ENCODE measurements around the gene SDK2. TPM values are rescaled to one million over a fixed set of nuclear protein-coding genes. Genes with fewer than 3 reads are reported as not detected.

The SDK2 gene
- total and polyA plus RNA-seq, 4 donors = 0.15 to 5.3 (median 2.5) TPM

GRCh38 chr17:73560661-73561060 lies 83.6 kb downstream of the SDK2 start:
- WGBS, 2 donors = 42 to 55% methylated on average over 6 of the region's 6 CpGs
- ATAC-seq (ENCODE audit: low FRiP score) = no peak
- intact Hi-C loops (cut with DNase I) = loop anchor here in 1 of 2 donors (10.0 kb wide), 1 partner anchor 64 kb away; no protein-coding TSS in a partner anchor

GRCh38 chr17:73559532-73559931 lies 84.7 kb downstream of the SDK2 start:
- H3K9me3 ChIP-seq (ENCODE audit: control insufficient read depth, low read length) = no peaks in the 10 kb centered on the region
- H3K36me3 ChIP-seq (ENCODE audit: control insufficient read depth in 1 of 2, insufficient read depth in 2 of 2, low read length in 1 of 2) = no peaks in the 10 kb centered on the region
- no peaks in the 10 kb centered on the region for H3K4me1 ChIP-seq (ENCODE audit: control insufficient read depth in 1 of 2, insufficient read depth in 2 of 2, low read length in 2 of 2)
- no peak overlapping the region for H3K27ac ChIP-seq (ENCODE audit: low read depth in 1 of 2, low read length in 2 of 2)
- 89 to 91% methylated on average over 6 of the region's 6 CpGs for WGBS, 2 donors
- H3K27me3 ChIP-seq (ENCODE audit: control insufficient read depth in 1 of 2, insufficient read depth in 2 of 2, low read length in 1 of 2) = no peaks in the 10 kb centered on the region
- no peak overlapping the region for H3K4me3 ChIP-seq (ENCODE audit: low read length in 2 of 2)
- DNase-seq = no peak
- intact Hi-C loops (cut with DNase I) = no loop called here
- ATAC-seq (ENCODE audit: low FRiP score) = no peak

More at GRCh38 chr17:73560661-73561060, 83.6 kb downstream of the SDK2 start:
- Histone ChIP-seq H3K27me3 (ENCODE audit: control insufficient read depth in 1 of 2, insufficient read depth in 2 of 2, low read length in 1 of 2) (no peaks in the 10 kb centered on the region), H3K27ac (ENCODE audit: low read depth in 1 of 2, low read length in 2 of 2) (no peak overlapping the region), H3K4me1 (ENCODE audit: control insufficient read depth in 1 of 2, insufficient read depth in 2 of 2, low read length in 2 of 2) (no peaks in the 10 kb centered on the region), H3K4me3 (ENCODE audit: low read length in 2 of 2) (no peak overlapping the region), H3K36me3 (ENCODE audit: control insufficient read depth in 1 of 2, insufficient read depth in 2 of 2, low read length in 1 of 2) (no peaks in the 10 kb centered on the region), H3K9me3 (ENCODE audit: control insufficient read depth, low read length) (no peaks in the 10 kb centered on the region)
- no peak for DNase-seq

GRCh38 chr17:73555199-73555960 lies 88.9 kb downstream of the SDK2 start:
- H3K27ac ChIP-seq (ENCODE audit: low read depth in 1 of 2, low read length in 2 of 2) = no peak overlapping the region
- no peaks in the 10 kb centered on the region for H3K36me3 ChIP-seq (ENCODE audit: control insufficient read depth in 1 of 2, insufficient read depth in 2 of 2, low read length in 1 of 2)
- ATAC-seq (ENCODE audit: low FRiP score) (no peak), DNase-seq (no peak)
- no peak overlapping the region for H3K4me3 ChIP-seq (ENCODE audit: low read length in 2 of 2)
- no peaks in the 10 kb centered on the region for H3K4me1 ChIP-seq (ENCODE audit: control insufficient read depth in 1 of 2, insufficient read depth in 2 of 2, low read length in 2 of 2)
- no peaks in the 10 kb centered on the region for H3K27me3 ChIP-seq (ENCODE audit: control insufficient read depth in 1 of 2, insufficient read depth in 2 of 2, low read length in 1 of 2)
- no peaks in the 10 kb centered on the region for H3K9me3 ChIP-seq (ENCODE audit: control insufficient read depth, low read length)
- intact Hi-C loops (cut with DNase I) = no loop called here
- WGBS, 2 donors = 84 to 87% methylated on average over 13 of the region's 13 CpGs

GRCh38 chr17:73554498-73554897 lies 89.7 kb downstream of the SDK2 start:
- H3K36me3 ChIP-seq (ENCODE audit: control insufficient read depth in 1 of 2, insufficient read depth in 2 of 2, low read length in 1 of 2) = no peaks in the 10 kb centered on the region
- H3K9me3 ChIP-seq (ENCODE audit: control insufficient read depth, low read length) = no peaks in the 10 kb centered on the region
- no peak overlapping the region for H3K4me3 ChIP-seq (ENCODE audit: low read length in 2 of 2)
- no peaks in the 10 kb centered on the region for H3K27me3 ChIP-seq (ENCODE audit: control insufficient read depth in 1 of 2, insufficient read depth in 2 of 2, low read length in 1 of 2)
- DNase-seq (no peak), ATAC-seq (ENCODE audit: low FRiP score) (no peak)
- H3K27ac ChIP-seq (ENCODE audit: low read depth in 1 of 2, low read length in 2 of 2) = no peak overlapping the region
- no peaks in the 10 kb centered on the region for H3K4me1 ChIP-seq (ENCODE audit: control insufficient read depth in 1 of 2, insufficient read depth in 2 of 2, low read length in 2 of 2)
- intact Hi-C loops (cut with DNase I) = no loop called here

GRCh38 chr17:73553311-73553710 lies 90.9 kb downstream of the SDK2 start:
- Histone ChIP-seq H3K36me3 (ENCODE audit: control insufficient read depth in 1 of 2, insufficient read depth in 2 of 2, low read length in 1 of 2) (no peaks in the 10 kb centered on the region), H3K27me3 (ENCODE audit: control insufficient read depth in 1 of 2, insufficient read depth in 2 of 2, low read length in 1 of 2) (no peaks in the 10 kb centered on the region), H3K4me3 (ENCODE audit: low read length in 2 of 2) (no peak overlapping the region), H3K9me3 (ENCODE audit: control insufficient read depth, low read length) (no peaks in the 10 kb centered on the region), H3K27ac (ENCODE audit: low read depth in 1 of 2, low read length in 2 of 2) (no peak overlapping the region), H3K4me1 (ENCODE audit: control insufficient read depth in 1 of 2, insufficient read depth in 2 of 2, low read length in 2 of 2) (no peaks in the 10 kb centered on the region)
- 82 to 88% methylated on average over 2 of the region's 2 CpGs for WGBS, 2 donors
- DNase-seq (no peak), ATAC-seq (ENCODE audit: low FRiP score) (no peak)
- intact Hi-C loops (cut with DNase I) = no loop called here

- intact Hi-C loops (cut with DNase I) = no loop called here
- no peak for DNase-seq
- no peaks in the 10 kb centered on the region for H3K4me1 ChIP-seq (ENCODE audit: control insufficient read depth in 1 of 2, insufficient read depth in 2 of 2, low read length in 2 of 2)
- ATAC-seq (ENCODE audit: low FRiP score) = no peak
- H3K4me3 ChIP-seq (ENCODE audit: low read length in 2 of 2) = no peak overlapping the region
- no peak overlapping the region for H3K27ac ChIP-seq (ENCODE audit: low read depth in 1 of 2, low read length in 2 of 2)
- no peaks in the 10 kb centered on the region for H3K9me3 ChIP-seq (ENCODE audit: control insufficient read depth, low read length)
- H3K27me3 ChIP-seq (ENCODE audit: control insufficient read depth in 1 of 2, insufficient read depth in 2 of 2, low read length in 1 of 2) = no peaks in the 10 kb centered on the region
- 76 to 79% methylated on average over 30 of the region's 30 CpGs for WGBS, 2 donors
- no peaks in the 10 kb centered on the region for H3K36me3 ChIP-seq (ENCODE audit: control insufficient read depth in 1 of 2, insufficient read depth in 2 of 2, low read length in 1 of 2)
Measured at GRCh38 chr17:73552300-73553048, 91.8 kb downstream of the SDK2 start.

- Histone ChIP-seq H3K27ac (ENCODE audit: low read depth in 1 of 2, low read length in 2 of 2) (no peak overlapping the region), H3K27me3 (ENCODE audit: control insufficient read depth in 1 of 2, insufficient read depth in 2 of 2, low read length in 1 of 2) (no peaks in the 10 kb centered on the region), H3K4me1 (ENCODE audit: control insufficient read depth in 1 of 2, insufficient read depth in 2 of 2, low read length in 2 of 2) (no peaks in the 10 kb centered on the region), H3K36me3 (ENCODE audit: control insufficient read depth in 1 of 2, insufficient read depth in 2 of 2, low read length in 1 of 2) (no peaks in the 10 kb centered on the region), H3K9me3 (ENCODE audit: control insufficient read depth, low read length) (no peaks in the 10 kb centered on the region), H3K4me3 (ENCODE audit: low read length in 2 of 2) (no peak overlapping the region)
- 68 to 70% methylated on average over 5 of the region's 5 CpGs for WGBS, 2 donors
- ATAC-seq (ENCODE audit: low FRiP score) (no peak), DNase-seq (no peak)
- intact Hi-C loops (cut with DNase I) = no loop called here
Measured at GRCh38 chr17:73551759-73552158, 92.5 kb downstream of the SDK2 start.

GRCh38 chr17:73551144-73551543 lies 93.1 kb downstream of the SDK2 start:
- intact Hi-C loops (cut with DNase I) = no loop called here
- DNase-seq (no peak), ATAC-seq (ENCODE audit: low FRiP score) (no peak)
- H3K36me3 ChIP-seq (ENCODE audit: control insufficient read depth in 1 of 2, insufficient read depth in 2 of 2, low read length in 1 of 2) = no peaks in the 10 kb centered on the region
- H3K9me3 ChIP-seq (ENCODE audit: control insufficient read depth, low read length) = no peaks in the 10 kb centered on the region
- WGBS, 2 donors = 87 to 92% methylated on average over 20 of the region's 20 CpGs
- H3K27ac ChIP-seq (ENCODE audit: low read depth in 1 of 2, low read length in 2 of 2) = no peak overlapping the region
- H3K4me3 ChIP-seq (ENCODE audit: low read length in 2 of 2) = no peak overlapping the region
- H3K4me1 ChIP-seq (ENCODE audit: control insufficient read depth in 1 of 2, insufficient read depth in 2 of 2, low read length in 2 of 2) = no peaks in the 10 kb centered on the region
- H3K27me3 ChIP-seq (ENCODE audit: control insufficient read depth in 1 of 2, insufficient read depth in 2 of 2, low read length in 1 of 2) = no peaks in the 10 kb centered on the region

GRCh38 chr17:73550556-73550955 lies 93.7 kb downstream of the SDK2 start:
- 66 to 70% methylated on average over 10 of the region's 10 CpGs for WGBS, 2 donors

More at GRCh38 chr17:73550556-73550955, 93.7 kb downstream of the SDK2 start:
- Histone ChIP-seq H3K27me3 (ENCODE audit: control insufficient read depth in 1 of 2, insufficient read depth in 2 of 2, low read length in 1 of 2) (no peaks in the 10 kb centered on the region), H3K36me3 (ENCODE audit: control insufficient read depth in 1 of 2, insufficient read depth in 2 of 2, low read length in 1 of 2) (no peaks in the 10 kb centered on the region), H3K9me3 (ENCODE audit: control insufficient read depth, low read length) (no peaks in the 10 kb centered on the region), H3K4me3 (ENCODE audit: low read length in 2 of 2) (no peak overlapping the region), H3K27ac (ENCODE audit: low read depth in 1 of 2, low read length in 2 of 2) (no peak overlapping the region), H3K4me1 (ENCODE audit: control insufficient read depth in 1 of 2, insufficient read depth in 2 of 2, low read length in 2 of 2) (no peaks in the 10 kb centered on the region)
- ATAC-seq (ENCODE audit: low FRiP score) (no peak), DNase-seq (no peak)
- intact Hi-C loops (cut with DNase I) = no loop called here
